Measurements from ENCODE around the gene ZNF117.
A peak's percentile ranks its signal among the peaks of the same experiment; 100 is the strongest.
"Not testable (repeated sequence)": the region's sequence is repeated elsewhere in the genome, so short reads cannot be mapped to it uniquely, and the experiment has no call there.

ZNF117 gene

DNA sequence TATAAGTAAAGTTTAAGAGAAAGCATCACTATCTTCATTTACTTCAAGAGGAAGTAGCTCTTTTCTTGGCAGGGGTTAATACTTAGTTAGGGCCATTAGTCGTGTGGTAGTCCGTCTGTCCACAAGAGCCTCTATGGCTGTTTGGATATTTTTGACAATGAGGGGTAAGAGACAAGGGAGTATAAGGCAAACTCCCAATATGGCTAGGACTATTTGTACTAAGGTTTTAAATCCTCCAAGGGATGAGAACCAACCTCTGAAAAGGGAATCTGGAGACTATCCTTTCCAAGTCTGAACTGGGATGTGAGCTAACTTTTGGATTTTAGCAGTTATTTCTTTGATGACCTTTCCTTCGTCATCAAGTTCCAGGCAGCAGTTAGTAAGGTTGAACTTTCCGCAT is at the start of gene ZNF117:
Gene ZNF117, minus strand, starts transcription at position 101 of the 400 bp plus-strand sequence.
- Histone ChIP-seq H3K36me3 (ENCODE audit: insufficient read depth, low read length) (peaks cover 4% of the 10 kb centered on the region), H3K9me3 (ENCODE audit: low read length) (no peaks in the 10 kb centered on the region), H3K27ac (ENCODE audit: low read depth, low read length) (no peak within 1 kb of the TSS), H3K4me1 (ENCODE audit: insufficient read depth, low read length) (no peaks in the 10 kb centered on the region), H3K27me3 (ENCODE audit: control insufficient read depth in 1 of 2, insufficient read depth in 2 of 2, low read length in 2 of 2) (no peaks in the 10 kb centered on the region), H3K9ac (ENCODE audit: low read length) (no peak within 1 kb of the TSS), H3K4me3 (ENCODE audit: low read depth in 1 of 2, low read length in 2 of 2) (no peak within 1 kb of the TSS)

DNA sequence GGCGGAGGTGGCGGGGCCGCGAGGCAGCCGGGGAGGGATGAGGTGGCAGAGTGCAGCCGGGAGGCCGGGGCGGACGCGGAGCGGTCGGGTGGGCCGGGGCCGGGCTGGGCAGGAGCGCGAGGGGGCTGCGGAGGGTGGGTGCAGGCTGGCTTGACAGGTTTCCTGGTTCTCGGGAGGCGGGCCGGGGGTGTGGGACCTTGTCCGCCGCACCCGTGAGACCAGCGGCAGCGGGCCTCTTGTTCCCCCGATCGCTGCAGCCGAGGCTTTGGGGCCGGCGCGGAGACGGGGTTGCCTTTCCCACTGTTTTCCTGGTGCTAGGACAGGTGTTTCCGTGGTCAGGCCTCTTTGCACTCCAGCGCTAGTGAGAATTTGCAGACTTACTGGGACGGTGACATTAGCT is 47.9 kb upstream of the ZNF117 start:
- H3K4me1 ChIP-seq (ENCODE audit: insufficient read depth, low read length); H3K27me3 ChIP-seq (ENCODE audit: control insufficient read depth in 1 of 2, insufficient read depth in 2 of 2, low read length in 2 of 2); H3K9me3 ChIP-seq (ENCODE audit: low read length); H3K36me3 ChIP-seq (ENCODE audit: insufficient read depth, low read length): not testable (repeated sequence)
- Histone ChIP-seq H3K27ac (ENCODE audit: low read depth, low read length) (peak overlapping the region; percentile 68), H3K4me3 (ENCODE audit: low read depth in 1 of 2, low read length in 2 of 2) (peak overlapping the region; percentile 57 to 60), H3K9ac (ENCODE audit: low read length) (peak overlapping the region; percentile 61)

DNA sequence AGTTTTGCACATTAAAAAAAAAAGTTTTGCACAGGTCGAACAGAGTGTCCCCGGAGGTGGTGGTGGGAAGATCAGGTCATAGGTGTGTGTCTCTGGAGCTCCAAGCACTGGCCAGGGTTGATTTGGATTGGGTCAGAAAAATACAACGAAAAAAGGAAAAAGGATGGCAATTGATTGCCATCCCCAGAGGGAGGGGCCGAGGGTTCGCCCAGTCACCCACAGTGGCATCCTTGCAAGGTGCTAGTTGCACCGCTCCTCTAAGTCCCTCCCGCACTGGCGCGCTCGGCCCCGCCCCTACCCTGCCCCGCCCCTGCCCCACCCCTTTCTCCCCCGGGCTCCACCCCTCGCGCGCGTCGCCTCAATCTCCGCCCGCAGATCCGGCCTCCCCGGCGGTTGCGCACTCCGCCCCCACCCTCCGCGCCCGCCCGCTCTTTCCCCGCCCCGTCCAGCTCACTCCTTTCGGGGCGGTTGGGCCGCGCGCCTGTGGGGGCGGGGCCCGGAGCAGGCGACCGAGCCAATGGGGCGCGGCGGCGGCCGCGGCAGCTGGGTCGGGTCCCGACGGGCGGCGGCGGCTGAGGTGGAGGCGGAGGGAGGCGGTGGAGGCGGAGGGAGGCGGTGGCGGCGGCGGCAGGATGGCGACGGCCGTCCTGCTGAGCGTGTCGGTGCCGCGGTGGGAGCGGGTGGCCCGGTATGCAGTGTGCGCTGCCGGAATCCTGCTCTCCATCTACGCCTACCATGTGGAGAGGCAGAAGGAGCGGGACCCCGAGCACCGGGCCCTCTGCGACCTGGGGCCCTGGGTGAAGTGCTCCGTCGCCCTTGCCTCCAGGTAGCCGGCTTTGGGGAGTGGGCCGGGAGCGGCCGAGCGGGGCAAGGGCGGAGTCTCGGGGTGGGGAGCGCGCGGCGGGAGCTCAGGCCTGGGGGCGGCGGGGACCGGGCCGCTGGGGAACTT is 47.2 kb upstream of the ZNF117 start:
- H3K4me1 ChIP-seq (ENCODE audit: insufficient read depth, low read length): no peaks in the 10 kb centered on the region
- H3K9me3 ChIP-seq (ENCODE audit: low read length): no peaks in the 10 kb centered on the region
- no peak overlapping the region for H3K27ac ChIP-seq (ENCODE audit: low read depth, low read length)
- H3K9ac ChIP-seq (ENCODE audit: low read length): no peak overlapping the region
- no peaks in the 10 kb centered on the region for H3K27me3 ChIP-seq (ENCODE audit: control insufficient read depth in 1 of 2, insufficient read depth in 2 of 2, low read length in 2 of 2)
- peak overlapping the region in 1 of 2 donors; percentile 77 for H3K4me3 ChIP-seq (ENCODE audit: low read depth in 1 of 2, low read length in 2 of 2)
- H3K36me3 ChIP-seq (ENCODE audit: insufficient read depth, low read length): no peaks in the 10 kb centered on the region

DNA sequence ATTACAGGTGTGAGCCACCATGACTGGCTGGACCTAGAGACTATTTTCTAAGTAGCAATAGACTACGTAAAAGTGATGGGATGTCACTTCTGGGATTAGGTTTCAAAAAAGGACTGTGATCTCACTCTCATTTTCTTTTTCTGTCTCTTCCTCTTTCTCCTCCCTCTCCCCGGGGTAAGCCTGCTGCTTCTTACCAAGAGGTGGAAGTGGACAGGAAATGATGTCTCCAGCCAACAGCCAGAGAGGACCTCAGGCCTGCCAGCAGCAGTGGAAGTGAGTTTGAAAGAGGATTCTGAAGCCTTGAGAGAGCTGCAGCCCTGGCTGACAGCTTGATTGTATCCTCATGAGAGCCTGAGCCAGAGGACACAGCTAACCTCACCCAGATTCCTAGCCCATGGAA is 45.7 kb upstream of the ZNF117 start:
- H3K36me3 ChIP-seq (ENCODE audit: insufficient read depth, low read length); H3K4me1 ChIP-seq (ENCODE audit: insufficient read depth, low read length); H3K9ac ChIP-seq (ENCODE audit: low read length); H3K4me3 ChIP-seq (ENCODE audit: low read depth in 1 of 2, low read length in 2 of 2); H3K9me3 ChIP-seq (ENCODE audit: low read length); H3K27ac ChIP-seq (ENCODE audit: low read depth, low read length); H3K27me3 ChIP-seq (ENCODE audit: control insufficient read depth in 1 of 2, insufficient read depth in 2 of 2, low read length in 2 of 2): not testable (repeated sequence)

DNA sequence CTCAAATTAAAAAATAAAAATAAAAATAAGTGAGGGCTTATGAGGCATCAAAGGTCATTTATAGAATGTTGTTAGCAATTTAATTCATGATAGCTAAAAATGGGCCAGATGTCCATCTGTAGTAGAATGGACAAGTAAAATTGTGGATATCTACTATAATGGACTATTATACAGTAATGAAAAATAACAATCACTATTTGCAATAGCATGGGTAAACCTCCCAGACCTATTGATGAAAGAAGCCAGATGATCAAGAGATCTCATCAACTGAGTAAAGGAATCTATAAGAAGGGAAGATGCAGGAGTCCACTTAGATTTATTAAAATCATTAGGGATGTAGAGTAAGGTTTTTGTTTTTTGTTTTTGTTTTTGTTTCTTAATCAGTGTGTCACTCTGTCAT is 44.6 kb upstream of the ZNF117 start:
- not testable (repeated sequence) for H3K36me3 ChIP-seq (ENCODE audit: insufficient read depth, low read length); H3K27ac ChIP-seq (ENCODE audit: low read depth, low read length); H3K4me3 ChIP-seq (ENCODE audit: low read depth in 1 of 2, low read length in 2 of 2); H3K27me3 ChIP-seq (ENCODE audit: control insufficient read depth in 1 of 2, insufficient read depth in 2 of 2, low read length in 2 of 2); H3K4me1 ChIP-seq (ENCODE audit: insufficient read depth, low read length); H3K9me3 ChIP-seq (ENCODE audit: low read length); H3K9ac ChIP-seq (ENCODE audit: low read length)

DNA sequence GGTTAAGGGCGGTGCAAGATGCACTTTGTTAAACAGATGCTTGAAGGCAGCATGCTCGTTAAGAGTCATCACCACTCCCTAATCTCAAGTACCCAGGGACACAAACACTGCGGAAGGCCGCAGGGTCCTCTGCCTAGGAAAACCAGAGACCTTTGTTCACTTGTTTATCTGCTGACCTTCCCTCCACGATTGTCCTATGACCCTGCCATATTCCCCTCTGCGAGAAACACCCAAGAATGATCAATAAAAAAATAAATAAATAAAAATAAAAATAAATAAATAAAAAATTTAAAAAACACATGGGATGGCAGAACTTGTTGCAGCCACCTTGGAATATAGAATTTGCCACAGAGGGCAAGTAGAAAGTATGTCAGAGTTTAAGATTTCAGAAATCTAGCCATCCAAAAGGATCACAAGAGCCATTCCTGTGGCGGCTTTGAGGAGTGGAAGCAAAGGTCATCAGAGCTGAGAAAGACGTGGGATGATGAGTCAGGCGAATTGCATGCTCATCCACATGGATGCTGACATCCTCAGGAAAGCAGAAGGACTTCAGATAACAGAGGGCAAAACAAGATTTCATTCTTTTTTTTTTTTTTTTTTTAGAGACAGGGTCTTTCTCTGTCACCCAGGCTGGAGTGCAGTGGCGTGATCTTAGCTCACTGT is 43.4 kb upstream of the ZNF117 start:
- H3K36me3 ChIP-seq (ENCODE audit: insufficient read depth, low read length); H3K27me3 ChIP-seq (ENCODE audit: control insufficient read depth in 1 of 2, insufficient read depth in 2 of 2, low read length in 2 of 2); H3K27ac ChIP-seq (ENCODE audit: low read depth, low read length); H3K4me3 ChIP-seq (ENCODE audit: low read depth in 1 of 2, low read length in 2 of 2); H3K4me1 ChIP-seq (ENCODE audit: insufficient read depth, low read length); H3K9ac ChIP-seq (ENCODE audit: low read length); H3K9me3 ChIP-seq (ENCODE audit: low read length): not testable (repeated sequence)

DNA sequence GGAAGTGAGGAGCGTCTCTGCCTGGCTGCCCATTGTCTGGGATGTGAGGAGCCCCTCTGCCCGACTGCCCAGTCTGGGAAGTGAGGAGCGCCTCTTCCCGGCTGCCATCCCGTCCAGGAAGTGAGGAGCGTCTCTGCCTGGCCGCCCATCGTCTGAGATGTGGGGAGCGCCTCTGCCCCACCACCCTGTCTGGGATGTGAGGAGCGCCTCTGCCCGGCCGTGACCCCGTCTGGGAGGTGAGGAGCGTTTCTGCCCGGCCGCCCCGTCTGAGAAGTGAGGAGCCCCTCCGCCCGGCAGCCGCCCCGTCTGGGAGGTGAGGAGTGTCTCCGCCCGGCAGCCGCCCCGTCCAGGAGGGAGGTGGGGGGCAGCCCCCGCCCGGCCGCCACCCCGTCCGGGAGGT is 42.6 kb upstream of the ZNF117 start:
- not testable (repeated sequence) for H3K4me1 ChIP-seq (ENCODE audit: insufficient read depth, low read length); H3K9ac ChIP-seq (ENCODE audit: low read length); H3K27ac ChIP-seq (ENCODE audit: low read depth, low read length); H3K9me3 ChIP-seq (ENCODE audit: low read length); H3K27me3 ChIP-seq (ENCODE audit: control insufficient read depth in 1 of 2, insufficient read depth in 2 of 2, low read length in 2 of 2); H3K4me3 ChIP-seq (ENCODE audit: low read depth in 1 of 2, low read length in 2 of 2); H3K36me3 ChIP-seq (ENCODE audit: insufficient read depth, low read length)

DNA sequence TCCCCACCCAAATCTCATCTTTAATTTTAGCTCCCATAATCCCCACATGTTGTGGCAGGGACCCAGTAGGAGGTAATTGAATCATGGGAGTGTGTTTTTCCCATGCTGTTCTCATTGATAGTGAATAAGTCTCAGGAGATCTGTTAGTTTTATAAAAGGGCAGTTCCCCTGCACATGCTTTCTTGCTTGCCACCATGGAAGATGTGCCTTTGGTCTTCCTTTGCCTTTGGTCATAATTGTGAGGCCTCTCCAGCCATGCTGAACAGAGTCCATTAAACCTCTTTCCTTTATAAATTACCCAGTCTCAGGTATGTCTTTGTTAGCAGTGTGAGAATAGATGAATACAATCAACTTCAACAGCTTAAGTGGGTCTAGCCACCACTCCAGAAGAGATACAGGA is 34.2 kb upstream of the ZNF117 start:
- not testable (repeated sequence) for H3K27ac ChIP-seq (ENCODE audit: low read depth, low read length); H3K9me3 ChIP-seq (ENCODE audit: low read length); H3K4me1 ChIP-seq (ENCODE audit: insufficient read depth, low read length); H3K9ac ChIP-seq (ENCODE audit: low read length); H3K27me3 ChIP-seq (ENCODE audit: control insufficient read depth in 1 of 2, insufficient read depth in 2 of 2, low read length in 2 of 2); H3K4me3 ChIP-seq (ENCODE audit: low read depth in 1 of 2, low read length in 2 of 2); H3K36me3 ChIP-seq (ENCODE audit: insufficient read depth, low read length)

DNA sequence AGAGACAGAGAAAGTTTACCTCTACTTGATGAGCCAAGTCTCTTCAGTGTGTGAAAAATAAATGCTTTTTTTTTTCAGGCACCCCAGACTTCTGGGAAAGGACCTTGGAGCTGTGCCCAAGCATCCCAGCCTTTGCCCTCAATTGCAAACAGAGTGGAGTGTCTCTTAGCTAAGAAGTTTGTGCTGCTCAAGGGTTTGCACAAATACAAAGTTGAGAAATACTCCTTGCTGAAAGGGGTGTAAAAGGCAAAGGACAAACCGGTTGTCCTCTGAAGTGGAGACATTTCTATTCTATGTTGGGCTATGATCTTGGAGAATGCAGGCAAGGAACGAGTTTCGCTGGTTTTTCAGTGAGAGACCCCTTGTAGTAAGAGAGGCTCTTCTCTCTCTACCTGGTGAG is 30.1 kb upstream of the ZNF117 start:
- not testable (repeated sequence) for H3K27me3 ChIP-seq (ENCODE audit: control insufficient read depth in 1 of 2, insufficient read depth in 2 of 2, low read length in 2 of 2); H3K36me3 ChIP-seq (ENCODE audit: insufficient read depth, low read length); H3K4me1 ChIP-seq (ENCODE audit: insufficient read depth, low read length); H3K9me3 ChIP-seq (ENCODE audit: low read length); H3K4me3 ChIP-seq (ENCODE audit: low read depth in 1 of 2, low read length in 2 of 2); H3K9ac ChIP-seq (ENCODE audit: low read length); H3K27ac ChIP-seq (ENCODE audit: low read depth, low read length)

DNA sequence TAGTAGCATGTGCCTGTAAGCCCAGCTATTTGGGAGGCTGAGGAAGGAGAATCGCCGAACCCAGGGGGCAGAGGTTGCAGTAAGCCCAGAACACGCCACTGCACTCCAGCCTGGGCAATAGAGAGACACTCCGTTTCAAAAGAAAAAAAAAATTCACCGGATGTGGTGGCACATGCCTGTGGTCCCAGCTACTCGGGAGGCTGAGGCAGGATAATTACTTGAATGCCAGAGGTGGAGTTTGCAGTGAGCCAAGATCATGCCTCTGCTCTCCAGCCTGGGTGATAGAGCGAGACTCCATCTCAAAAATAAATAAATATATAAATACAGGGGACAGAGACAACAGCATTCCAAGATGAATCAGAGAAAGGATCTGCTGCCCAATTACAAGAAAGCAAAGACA is 19.0 kb upstream of the ZNF117 start:
- H3K4me1 ChIP-seq (ENCODE audit: insufficient read depth, low read length); H3K9ac ChIP-seq (ENCODE audit: low read length); H3K9me3 ChIP-seq (ENCODE audit: low read length); H3K36me3 ChIP-seq (ENCODE audit: insufficient read depth, low read length); H3K27ac ChIP-seq (ENCODE audit: low read depth, low read length); H3K4me3 ChIP-seq (ENCODE audit: low read depth in 1 of 2, low read length in 2 of 2); H3K27me3 ChIP-seq (ENCODE audit: control insufficient read depth in 1 of 2, insufficient read depth in 2 of 2, low read length in 2 of 2): not testable (repeated sequence)

DNA sequence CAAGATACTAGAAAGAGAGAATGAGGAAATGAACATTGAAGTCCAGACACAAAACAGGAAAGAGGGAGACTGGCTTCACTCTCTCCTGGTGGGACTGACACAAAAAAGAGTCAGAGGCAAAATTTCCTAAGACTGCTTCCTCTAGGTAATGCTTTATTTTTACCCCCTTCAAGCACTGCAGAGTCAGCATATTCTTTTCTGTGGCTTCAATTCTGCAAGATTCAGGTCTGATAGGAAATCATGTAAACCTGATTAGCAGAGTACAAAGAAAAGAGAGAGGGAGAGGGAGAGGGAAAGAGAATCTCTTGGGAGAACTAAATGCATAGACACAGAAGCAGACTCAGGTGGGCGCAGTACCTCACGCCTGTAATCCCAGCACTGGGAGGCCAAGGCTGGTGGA is 18.6 kb upstream of the ZNF117 start:
- not testable (repeated sequence) for H3K27me3 ChIP-seq (ENCODE audit: control insufficient read depth in 1 of 2, insufficient read depth in 2 of 2, low read length in 2 of 2); H3K36me3 ChIP-seq (ENCODE audit: insufficient read depth, low read length); H3K27ac ChIP-seq (ENCODE audit: low read depth, low read length); H3K9ac ChIP-seq (ENCODE audit: low read length); H3K9me3 ChIP-seq (ENCODE audit: low read length); H3K4me3 ChIP-seq (ENCODE audit: low read depth in 1 of 2, low read length in 2 of 2)
- H3K4me1 ChIP-seq (ENCODE audit: insufficient read depth, low read length): peaks cover 14% of the 10 kb centered on the region

DNA sequence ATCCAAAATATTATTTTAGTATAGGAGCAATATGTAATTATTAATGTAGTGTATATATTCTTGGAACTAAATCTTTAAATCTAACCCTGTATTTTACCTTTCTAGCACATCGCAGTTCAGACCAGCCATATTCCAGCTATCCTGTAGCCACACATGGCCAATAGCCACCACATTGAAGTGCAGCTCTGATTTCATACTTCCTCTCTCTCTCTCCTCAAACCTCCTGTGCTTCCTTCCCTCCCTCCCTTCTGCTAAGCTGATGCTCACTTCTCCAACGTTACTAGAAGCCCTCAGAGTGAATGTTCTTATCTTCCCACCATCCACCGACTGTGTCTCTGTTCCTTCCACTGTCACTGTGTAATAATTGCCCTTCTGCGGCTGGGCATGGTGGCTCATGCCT is 16.2 kb upstream of the ZNF117 start:
- Histone ChIP-seq H3K4me1 (ENCODE audit: insufficient read depth, low read length) (peaks cover 22% of the 10 kb centered on the region), H3K4me3 (ENCODE audit: low read depth in 1 of 2, low read length in 2 of 2) (peak overlapping the region in 1 of 2 donors; percentile 66), H3K27ac (ENCODE audit: low read depth, low read length) (peak overlapping the region; percentile 76)
- not testable (repeated sequence) for H3K9ac ChIP-seq (ENCODE audit: low read length); H3K9me3 ChIP-seq (ENCODE audit: low read length); H3K27me3 ChIP-seq (ENCODE audit: control insufficient read depth in 1 of 2, insufficient read depth in 2 of 2, low read length in 2 of 2); H3K36me3 ChIP-seq (ENCODE audit: insufficient read depth, low read length)
